Fibroblast of the aortic adventitia (primary cell): ENCODE measurements around the gene THAP4. TPM values are rescaled to one million over a fixed set of nuclear protein-coding genes. Genes with fewer than 3 reads are reported as not detected.

Experiments used
- DNase-seq: peaks from one replicate; pipeline ENCODE4 v3.0.0-alpha.2; 2010; ENCODE audit warnings: low read depth
- H3K4me3 ChIP-seq: 2 replicates; pipeline ENCODE4 v1.5.1; 2011; ENCODE audit warnings: low read depth, mild to moderate bottlenecking, control low read depth, low read length, moderate library complexity
- CTCF ChIP-seq: IDR thresholded peaks from 2 replicates; pipeline ENCODE4 v1.5.1; 2011; ENCODE audit warnings: mild to moderate bottlenecking, low read length, control low read depth, inconsistent platforms; ENCODE audit not compliant: insufficient read depth
- total RNA-seq: library from RNA; depleted of rRNA; stranded (reverse); fragments of >200 nt; gene quantifications from 2 replicates; pipeline ENCODE4 v1.2.3, GENCODE V29; 2012; ENCODE audit warnings: low replicate concordance

The THAP4 gene
- total RNA-seq, 1 donor: 26.4 TPM

- no peak for DNase-seq
- no peak overlapping the region for H3K4me3 ChIP-seq
- TF ChIP-seq CTCF: no peak
Measured at GRCh38 chr2:241677392-241677791, 40.4 kb upstream of the THAP4 start.

- DNase-seq: no peak
- TF ChIP-seq CTCF: no peak
- H3K4me3 ChIP-seq: no peak overlapping the region
Measured at GRCh38 chr2:241676665-241677064, 39.7 kb upstream of the THAP4 start.

GRCh38 chr2:241675885-241676284 is 38.9 kb upstream of the THAP4 start:
- TF ChIP-seq CTCF: no peak
- no peak for DNase-seq
- H3K4me3 ChIP-seq: no peak overlapping the region

- H3K4me3 ChIP-seq: no peak overlapping the region
- no peak for TF ChIP-seq CTCF
- no peak for DNase-seq
Measured at GRCh38 chr2:241673797-241674725, 37.1 kb upstream of the THAP4 start.

- TF ChIP-seq CTCF: no peak
- no peak for DNase-seq
- H3K4me3 ChIP-seq: no peak overlapping the region
Measured at GRCh38 chr2:241673189-241673663, 36.3 kb upstream of the THAP4 start.

- no peak for DNase-seq
- no peak overlapping the region for H3K4me3 ChIP-seq
- TF ChIP-seq CTCF: no peak
Measured at GRCh38 chr2:241672243-241673188, 35.6 kb upstream of the THAP4 start.
